ENCODE measurements around the gene RRN3.
"Not testable (repeated sequence)": the region's sequence is repeated elsewhere in the genome, so short reads cannot be mapped to it uniquely, and the experiment has no call there.

DNA sequence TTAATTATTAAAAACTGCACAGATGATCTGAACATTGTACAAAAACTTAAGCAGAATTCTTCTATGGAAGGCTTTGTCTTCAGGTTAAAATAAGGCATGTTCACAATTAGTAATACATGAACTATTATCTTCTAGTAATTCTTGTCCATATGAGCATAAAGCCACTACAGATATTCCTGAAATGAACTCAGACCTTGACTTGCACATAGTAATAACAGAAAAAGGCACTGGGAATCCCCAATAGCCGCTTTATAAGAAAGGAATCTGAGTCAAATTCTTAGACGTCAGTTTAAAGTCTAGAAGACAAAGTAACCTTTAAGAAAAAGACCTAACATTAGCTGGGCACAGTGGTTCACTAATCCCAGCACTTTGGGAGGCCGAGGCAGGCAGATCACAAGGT, 11.3 kb downstream of the RRN3 start:
- TF ChIP-seq, protein P1, sequence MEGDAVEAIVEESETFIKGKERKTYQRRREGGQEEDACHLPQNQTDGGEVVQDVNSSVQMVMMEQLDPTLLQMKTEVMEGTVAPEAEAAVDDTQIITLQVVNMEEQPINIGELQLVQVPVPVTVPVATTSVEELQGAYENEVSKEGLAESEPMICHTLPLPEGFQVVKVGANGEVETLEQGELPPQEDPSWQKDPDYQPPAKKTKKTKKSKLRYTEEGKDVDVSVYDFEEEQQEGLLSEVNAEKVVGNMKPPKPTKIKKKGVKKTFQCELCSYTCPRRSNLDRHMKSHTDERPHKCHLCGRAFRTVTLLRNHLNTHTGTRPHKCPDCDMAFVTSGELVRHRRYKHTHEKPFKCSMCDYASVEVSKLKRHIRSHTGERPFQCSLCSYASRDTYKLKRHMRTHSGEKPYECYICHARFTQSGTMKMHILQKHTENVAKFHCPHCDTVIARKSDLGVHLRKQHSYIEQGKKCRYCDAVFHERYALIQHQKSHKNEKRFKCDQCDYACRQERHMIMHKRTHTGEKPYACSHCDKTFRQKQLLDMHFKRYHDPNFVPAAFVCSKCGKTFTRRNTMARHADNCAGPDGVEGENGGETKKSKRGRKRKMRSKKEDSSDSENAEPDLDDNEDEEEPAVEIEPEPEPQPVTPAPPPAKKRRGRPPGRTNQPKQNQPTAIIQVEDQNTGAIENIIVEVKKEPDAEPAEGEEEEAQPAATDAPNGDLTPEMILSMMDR (IDR thresholded peaks at IDR 0.05; ENCODE audit: extremely low read depth in 1 of 2, insufficient read depth in 1 of 2, low read depth in 1 of 2, low read length in 2 of 2) = not testable (repeated sequence)
- TF ChIP-seq EZH2 (IDR thresholded peaks at IDR 0.05; ENCODE audit: borderline replicate concordance, low read depth, low read length, severe bottlenecking); FOS (IDR thresholded peaks at IDR 0.05; ENCODE audit: borderline replicate concordance, insufficient read depth, low read length); POLR2A (IDR thresholded peaks at IDR 0.05; ENCODE audit: low read depth, low read length); POLR2AphosphoS5 (IDR thresholded peaks at IDR 0.05; ENCODE audit: insufficient read depth, low read depth, low read length); MYC (IDR thresholded peaks at IDR 0.05; ENCODE audit: low read depth, low read length); JUN (IDR thresholded peaks at IDR 0.05; ENCODE audit: borderline replicate concordance, insufficient read depth, insufficient read length, low read depth); GATA2 (IDR thresholded peaks at IDR 0.05; ENCODE audit: insufficient read depth, insufficient read length, low read depth, low read length): not testable (repeated sequence)
- TF ChIP-seq, protein P2, sequence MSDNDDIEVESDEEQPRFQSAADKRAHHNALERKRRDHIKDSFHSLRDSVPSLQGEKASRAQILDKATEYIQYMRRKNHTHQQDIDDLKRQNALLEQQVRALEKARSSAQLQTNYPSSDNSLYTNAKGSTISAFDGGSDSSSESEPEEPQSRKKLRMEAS (IDR thresholded peaks at IDR 0.05; ENCODE audit: insufficient read depth, insufficient read length) = not testable (repeated sequence)
